Stomach (tissue), 9 donors: Measurements from ENCODE around the gene DNAL4. TPM values are rescaled to one million over a fixed set of nuclear protein-coding genes. Genes with fewer than 3 reads are reported as not detected.

ENCODE experiments used
- DNase-seq, 2 donors: peaks; one replicate each; pipeline versions ENCODE4 v3.0.0 to v3.0.0-alpha.2; 2013 to 2019
- H3K27ac ChIP-seq, 5 donors: fragments of 200-600 bp in 4 of 5; sonication (generic) in 4 of 5; one replicate each; pipeline ENCODE4 v1.5.1; 2013 to 2019; ENCODE audit warnings: mild to moderate bottlenecking in 1 of 5, moderate library complexity in 1 of 5
- H3K27me3 ChIP-seq, 3 donors: fragments of 200-600 bp; sonication (generic); one replicate each; pipeline ENCODE4 v1.5.1; 2017 to 2019; ENCODE audit warnings: mixed run types in 1 of 3
- H3K36me3 ChIP-seq, 4 donors: fragments of 200-600 bp; sonication (generic); 1 replicate in 3 of 4; 2 replicates in 1 of 4; pipeline ENCODE4 v1.5.1; 2016 to 2019
- H3K4me1 ChIP-seq, 4 donors: fragments of 200-600 bp; sonication (generic); one replicate each; pipeline ENCODE4 v1.5.1; 2016 to 2019
- H3K4me3 ChIP-seq, 4 donors: fragments of 200-600 bp; sonication (generic) in 3 of 4; one replicate each; pipeline ENCODE4 v1.5.1; 2016 to 2019; ENCODE audit warnings: mild to moderate bottlenecking in 1 of 4
- H3K9me3 ChIP-seq, 4 donors: fragments of 200-600 bp; sonication (generic); one replicate each; pipeline ENCODE4 v1.5.1; 2016 to 2019
- EP300 ChIP-seq: sonication (generic); formaldehyde crosslinking; IDR thresholded peaks from one replicate; pipeline ENCODE4 v1.6.1; 2017; ENCODE audit warnings: antibody characterized with exemption
- POLR2A ChIP-seq, 4 donors: fragments of 450-650 bp; IDR thresholded peaks; one replicate each; pipeline ENCODE4 v1.6.1; 2016; ENCODE audit warnings: antibody characterized with exemption in 4 of 4, control low read depth in 2 of 4, mild to moderate bottlenecking in 1 of 4, moderate library complexity in 1 of 4
- POLR2AphosphoS5 ChIP-seq, 3 donors: sonication (generic); formaldehyde crosslinking; IDR thresholded peaks; one replicate each; pipeline ENCODE4 v1.6.1; 2016; ENCODE audit warnings: antibody characterized with exemption in 3 of 3
- WGBS, 5 donors: extraction: QIAGEN DNeasy Blood & Tissue Kit in 3 of 5; methylation state at CpG; one replicate each; pipeline versions ENCODE4 v1.1.5 to v1.1.7; 2013 to 2018; 5-methylcytosine and 5-hydroxymethylcytosine counted together
- intact Hi-C: fragments of 100-400 bp; cut with DNase I; formaldehyde crosslinking; loops from one replicate; pipeline ENCODE4 v1.15.1; 2023; ENCODE audit warnings: low total_unique reads
- polyA plus RNA-seq, 3 donors: library from polyadenylated mRNA; stranded (reverse); fragments of 200-250 nt; gene quantifications; one replicate each; pipeline ENCODE4 v1.2.3, GENCODE V29; 2013
- total RNA-seq, 5 donors: library from RNA; depleted of rRNA; stranded (reverse); fragments of >200 nt; gene quantifications; one replicate each; pipeline versions ENCODE4 v1.1.0 to v1.2.3, GENCODE V29; 2014 to 2016
- TF ChIP-seq, protein P1 (sequence below), 7 experiments: fragments of 450-650 bp in 4 of 7; fragments of 200-600 bp in 3 of 7; sonication (generic) in 3 of 7; IDR thresholded peaks; one replicate each; pipeline ENCODE4 v1.5.1; 2016 to 2019; ENCODE audit warnings: antibody characterized with exemption in 7 of 7, control low read depth in 2 of 7, mild to moderate bottlenecking in 1 of 7
- donor health status: healthy with polysubstance abuse.
- donor health status: Bipolar disorder and iron deficiency.
- donor health status: healthy.

Gene DNAL4
- total and polyA plus RNA-seq, 8 donors = 0.58 to 33.0 (median 15.9) TPM

GRCh38 chr22:38741576-38741975, 52.4 kb downstream of the DNAL4 start:
- no peak for DNase-seq
- H3K4me1 ChIP-seq = peaks cover 0 to under 1% (median 0%) of the 10 kb centered on the region in 4 donors
- H3K27ac ChIP-seq = peak overlapping the region in 1 of 5 donors; percentile 8
- H3K4me3 ChIP-seq = no peak overlapping the region
- intact Hi-C loops = no loop called here
- H3K27me3 ChIP-seq = no peaks in the 10 kb centered on the region
- peaks cover 98 to 100% (median 100%) of the 10 kb centered on the region in 4 donors for H3K36me3 ChIP-seq
- no peak for TF ChIP-seq POLR2AphosphoS5 (IDR thresholded peaks at IDR 0.05)
- TF ChIP-seq, protein P1, sequence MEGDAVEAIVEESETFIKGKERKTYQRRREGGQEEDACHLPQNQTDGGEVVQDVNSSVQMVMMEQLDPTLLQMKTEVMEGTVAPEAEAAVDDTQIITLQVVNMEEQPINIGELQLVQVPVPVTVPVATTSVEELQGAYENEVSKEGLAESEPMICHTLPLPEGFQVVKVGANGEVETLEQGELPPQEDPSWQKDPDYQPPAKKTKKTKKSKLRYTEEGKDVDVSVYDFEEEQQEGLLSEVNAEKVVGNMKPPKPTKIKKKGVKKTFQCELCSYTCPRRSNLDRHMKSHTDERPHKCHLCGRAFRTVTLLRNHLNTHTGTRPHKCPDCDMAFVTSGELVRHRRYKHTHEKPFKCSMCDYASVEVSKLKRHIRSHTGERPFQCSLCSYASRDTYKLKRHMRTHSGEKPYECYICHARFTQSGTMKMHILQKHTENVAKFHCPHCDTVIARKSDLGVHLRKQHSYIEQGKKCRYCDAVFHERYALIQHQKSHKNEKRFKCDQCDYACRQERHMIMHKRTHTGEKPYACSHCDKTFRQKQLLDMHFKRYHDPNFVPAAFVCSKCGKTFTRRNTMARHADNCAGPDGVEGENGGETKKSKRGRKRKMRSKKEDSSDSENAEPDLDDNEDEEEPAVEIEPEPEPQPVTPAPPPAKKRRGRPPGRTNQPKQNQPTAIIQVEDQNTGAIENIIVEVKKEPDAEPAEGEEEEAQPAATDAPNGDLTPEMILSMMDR (IDR thresholded peaks at IDR 0.05) = no peak
- no peak for TF ChIP-seq EP300
- no peak for TF ChIP-seq POLR2A (IDR thresholded peaks at IDR 0.05)
- WGBS, 5 donors = 89 to 93% (median 92%) methylated on average over 7 to 10 of the region's 10 CpGs
- H3K9me3 ChIP-seq = no peaks in the 10 kb centered on the region

GRCh38 chr22:38741166-38741565, 52.8 kb downstream of the DNAL4 start:
- intact Hi-C loops = no loop called here
- TF ChIP-seq POLR2AphosphoS5 (IDR thresholded peaks at IDR 0.05) = no peak
- TF ChIP-seq, protein P1 (IDR thresholded peaks at IDR 0.05) = no peak
- no peak for TF ChIP-seq EP300
- no peak for TF ChIP-seq POLR2A (IDR thresholded peaks at IDR 0.05)
- Histone ChIP-seq H3K27me3 (no peaks in the 10 kb centered on the region), H3K27ac (peak overlapping the region in 1 of 5 donors; percentile 8), H3K9me3 (no peaks in the 10 kb centered on the region), H3K4me3 (no peak overlapping the region), H3K36me3 (peaks cover 98 to 100% (median 100%) of the 10 kb centered on the region in 4 donors), H3K4me1 (peaks cover 0 to 4% (median 2%) of the 10 kb centered on the region in 4 donors)
- 88 to 93% (median 92%) methylated on average over 7 to 9 of the region's 9 CpGs for WGBS, 5 donors
- DNase-seq = no peak

DNA sequence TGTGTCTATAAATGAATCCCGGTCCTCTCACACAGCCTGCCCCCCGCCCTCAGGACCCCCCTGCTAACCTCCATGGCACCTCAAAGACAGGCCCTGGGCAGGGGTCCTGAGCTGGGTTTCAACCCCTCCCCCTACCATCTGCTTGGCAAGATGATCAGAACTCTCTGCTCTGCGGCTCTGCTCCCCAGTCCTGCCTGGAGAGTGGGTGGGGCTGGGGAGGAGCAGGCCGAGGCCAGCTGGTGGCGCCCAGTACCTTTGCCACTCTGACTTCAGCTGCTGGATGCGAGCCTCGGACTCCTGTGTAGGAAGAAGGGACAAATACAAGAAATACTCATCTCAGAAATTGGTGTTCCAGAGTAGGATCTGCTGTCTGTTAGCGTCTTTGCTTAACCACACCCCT, 53.2 kb downstream of the DNAL4 start:
- Histone ChIP-seq H3K4me1 (peaks cover 4 to 8% (median 6%) of the 10 kb centered on the region in 4 donors), H3K27ac (peak overlapping the region in 1 of 5 donors; percentile 8), H3K36me3 (peaks cover 97 to 100% (median 100%) of the 10 kb centered on the region in 4 donors), H3K27me3 (no peaks in the 10 kb centered on the region), H3K9me3 (no peaks in the 10 kb centered on the region), H3K4me3 (no peak overlapping the region)
- intact Hi-C loops = no loop called here
- DNase-seq = no peak
- 71 to 82% (median 73%) methylated on average over 8 of the region's 8 CpGs for WGBS, 5 donors
- TF ChIP-seq POLR2A (IDR thresholded peaks at IDR 0.05) (no peak), EP300 (no peak), POLR2AphosphoS5 (IDR thresholded peaks at IDR 0.05) (no peak)
- TF ChIP-seq, protein P1 (IDR thresholded peaks at IDR 0.05) = no peak

DNA sequence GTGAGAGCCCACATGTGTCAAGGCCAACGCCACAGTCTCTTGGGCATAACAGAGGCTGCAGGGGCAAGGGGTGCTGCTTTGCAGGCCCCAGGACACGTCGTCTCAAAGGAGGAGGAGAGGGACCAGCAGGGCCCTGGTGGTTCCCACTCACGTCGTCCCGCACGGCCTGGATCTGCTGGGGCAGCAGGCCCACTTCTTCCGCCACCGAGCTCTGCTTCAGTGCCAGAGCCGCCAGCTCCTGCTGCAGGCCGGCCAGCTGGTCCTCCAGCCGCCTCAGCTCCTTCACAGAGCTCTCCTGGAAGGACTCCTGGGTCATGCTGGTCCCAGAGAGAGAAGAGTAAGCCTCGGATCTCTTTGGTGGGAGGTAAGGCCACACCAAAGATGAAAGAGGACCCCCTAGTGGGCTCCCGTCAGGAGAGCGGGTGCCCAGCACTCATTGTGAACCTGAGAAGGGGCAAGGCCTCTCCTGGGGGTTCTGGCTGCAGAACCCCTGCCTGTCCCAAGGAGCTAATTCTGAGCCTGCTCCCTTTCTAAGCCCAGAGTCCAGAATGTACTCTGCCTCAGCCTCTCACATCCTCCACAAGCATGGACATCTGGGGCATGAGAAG, 53.7 kb downstream of the DNAL4 start:
- Histone ChIP-seq H3K36me3 (peaks cover 96 to 100% (median 100%) of the 10 kb centered on the region in 4 donors), H3K4me1 (peaks cover 9 to 14% (median 12%) of the 10 kb centered on the region in 4 donors), H3K9me3 (no peaks in the 10 kb centered on the region), H3K4me3 (no peak overlapping the region), H3K27ac (peak overlapping the region in 1 of 5 donors; percentile 8), H3K27me3 (no peaks in the 10 kb centered on the region)
- intact Hi-C loops = no loop called here
- no peak for DNase-seq
- 88 to 94% (median 92%) methylated on average over 12 to 15 of the region's 15 CpGs for WGBS, 5 donors
- TF ChIP-seq, protein P1 (IDR thresholded peaks at IDR 0.05) = no peak
- no peak for TF ChIP-seq POLR2A (IDR thresholded peaks at IDR 0.05)
- TF ChIP-seq POLR2AphosphoS5 (IDR thresholded peaks at IDR 0.05) = no peak
- TF ChIP-seq EP300 = no peak
